H1 (cell line): ENCODE data around the gene AIF1. TPM values are rescaled to one million over a fixed set of nuclear protein-coding genes. Genes with fewer than 3 reads are reported as not detected.

Experiments used
- BACH1 ChIP-seq: IDR thresholded peaks from 2 replicates; pipeline ENCODE4 v1.6.1; 2012; ENCODE audit warnings: low read length, improper control_type of control experiment
- CREB1 ChIP-seq: IDR thresholded peaks from 2 replicates; pipeline ENCODE4 v1.6.1; 2012; ENCODE audit warnings: inconsistent platforms
- CTBP2 ChIP-seq: IDR thresholded peaks from 2 replicates; pipeline ENCODE4 v1.7.0; 2011; ENCODE audit warnings: borderline replicate concordance, mild to moderate bottlenecking, moderate library complexity, mixed read lengths, low read length; ENCODE audit not compliant: insufficient read depth, insufficient read length
- GTF2F1 ChIP-seq: IDR thresholded peaks from 2 replicates; pipeline ENCODE4 v1.6.1; 2012; ENCODE audit warnings: low read depth, low read length, improper control_type of control experiment, borderline replicate concordance
- SP4 ChIP-seq: IDR thresholded peaks from 2 replicates; pipeline ENCODE4 v1.6.1; 2012; ENCODE audit warnings: low read length, inconsistent platforms
- SRF ChIP-seq: IDR thresholded peaks from 2 replicates; pipeline ENCODE4 v1.6.1; 2011; ENCODE audit warnings: mild to moderate bottlenecking, low read depth, low read length, moderate library complexity
- TEAD4 ChIP-seq: IDR thresholded peaks from 2 replicates; pipeline ENCODE4 v1.6.1; 2012; ENCODE audit warnings: low read depth, low read length, inconsistent platforms, mixed read lengths
- YY1 ChIP-seq: IDR thresholded peaks from 2 replicates; pipeline ENCODE4 v1.6.1; 2011; ENCODE audit warnings: low read depth, mild to moderate bottlenecking, low read length
- polyA plus RNA-seq, 7 experiments: library from polyadenylated mRNA; depleted of rRNA in 3 of 7; stranded (reverse) in 5 of 7; unstranded in 2 of 7; fragments of >200 nt in 5 of 7; fragments of 200-250 nt in 2 of 7; gene quantifications; 1 replicate in 5 of 7; 2 replicates in 1 of 7; 4 replicates in 1 of 7; pipeline versions ENCODE4 v1.2.1 to v1.2.3, GENCODE V29; 2011 to 2013; ENCODE audit warnings: missing spikeins in 2 of 7, mixed read lengths in 2 of 7
- total RNA-seq: library from RNA; stranded (reverse); fragmentation: NEBNext Ultra II Directional; extraction: Animal tissue kit (Norgen Biotek cat#: 25700); gene quantifications from 2 replicates; pipeline ENCODE4 v1.2.1, GENCODE V29; 2021
- TF ChIP-seq, protein P1 (sequence below): fragments of 300-600 bp; sonication (generic); IDR thresholded peaks from 2 replicates; pipeline ENCODE4 v1.7.1; 2012; ENCODE audit warnings: low read length, moderate library complexity, mild to moderate bottlenecking, inconsistent platforms; ENCODE audit not compliant: insufficient replicate concordance

AIF1 gene
- total and polyA plus RNA-seq, 2 of the 8 experiments (the other 6 are each of a cell fraction or from before 2014, with no cell fraction given), result 6.3 to 9.8 TPM

GRCh38 chr6:31621991-31622390 is 7.0 kb downstream of the AIF1 start (continued):
- no peak for TF ChIP-seq CREB1
- no peak for TF ChIP-seq SRF
- no peak for TF ChIP-seq BACH1
- TF ChIP-seq SP4, result no peak
- no peak for TF ChIP-seq TEAD4
- no peak for TF ChIP-seq GTF2F1
- no peak for TF ChIP-seq YY1
- TF ChIP-seq CTBP2, result no peak
- TF ChIP-seq, protein P1, sequence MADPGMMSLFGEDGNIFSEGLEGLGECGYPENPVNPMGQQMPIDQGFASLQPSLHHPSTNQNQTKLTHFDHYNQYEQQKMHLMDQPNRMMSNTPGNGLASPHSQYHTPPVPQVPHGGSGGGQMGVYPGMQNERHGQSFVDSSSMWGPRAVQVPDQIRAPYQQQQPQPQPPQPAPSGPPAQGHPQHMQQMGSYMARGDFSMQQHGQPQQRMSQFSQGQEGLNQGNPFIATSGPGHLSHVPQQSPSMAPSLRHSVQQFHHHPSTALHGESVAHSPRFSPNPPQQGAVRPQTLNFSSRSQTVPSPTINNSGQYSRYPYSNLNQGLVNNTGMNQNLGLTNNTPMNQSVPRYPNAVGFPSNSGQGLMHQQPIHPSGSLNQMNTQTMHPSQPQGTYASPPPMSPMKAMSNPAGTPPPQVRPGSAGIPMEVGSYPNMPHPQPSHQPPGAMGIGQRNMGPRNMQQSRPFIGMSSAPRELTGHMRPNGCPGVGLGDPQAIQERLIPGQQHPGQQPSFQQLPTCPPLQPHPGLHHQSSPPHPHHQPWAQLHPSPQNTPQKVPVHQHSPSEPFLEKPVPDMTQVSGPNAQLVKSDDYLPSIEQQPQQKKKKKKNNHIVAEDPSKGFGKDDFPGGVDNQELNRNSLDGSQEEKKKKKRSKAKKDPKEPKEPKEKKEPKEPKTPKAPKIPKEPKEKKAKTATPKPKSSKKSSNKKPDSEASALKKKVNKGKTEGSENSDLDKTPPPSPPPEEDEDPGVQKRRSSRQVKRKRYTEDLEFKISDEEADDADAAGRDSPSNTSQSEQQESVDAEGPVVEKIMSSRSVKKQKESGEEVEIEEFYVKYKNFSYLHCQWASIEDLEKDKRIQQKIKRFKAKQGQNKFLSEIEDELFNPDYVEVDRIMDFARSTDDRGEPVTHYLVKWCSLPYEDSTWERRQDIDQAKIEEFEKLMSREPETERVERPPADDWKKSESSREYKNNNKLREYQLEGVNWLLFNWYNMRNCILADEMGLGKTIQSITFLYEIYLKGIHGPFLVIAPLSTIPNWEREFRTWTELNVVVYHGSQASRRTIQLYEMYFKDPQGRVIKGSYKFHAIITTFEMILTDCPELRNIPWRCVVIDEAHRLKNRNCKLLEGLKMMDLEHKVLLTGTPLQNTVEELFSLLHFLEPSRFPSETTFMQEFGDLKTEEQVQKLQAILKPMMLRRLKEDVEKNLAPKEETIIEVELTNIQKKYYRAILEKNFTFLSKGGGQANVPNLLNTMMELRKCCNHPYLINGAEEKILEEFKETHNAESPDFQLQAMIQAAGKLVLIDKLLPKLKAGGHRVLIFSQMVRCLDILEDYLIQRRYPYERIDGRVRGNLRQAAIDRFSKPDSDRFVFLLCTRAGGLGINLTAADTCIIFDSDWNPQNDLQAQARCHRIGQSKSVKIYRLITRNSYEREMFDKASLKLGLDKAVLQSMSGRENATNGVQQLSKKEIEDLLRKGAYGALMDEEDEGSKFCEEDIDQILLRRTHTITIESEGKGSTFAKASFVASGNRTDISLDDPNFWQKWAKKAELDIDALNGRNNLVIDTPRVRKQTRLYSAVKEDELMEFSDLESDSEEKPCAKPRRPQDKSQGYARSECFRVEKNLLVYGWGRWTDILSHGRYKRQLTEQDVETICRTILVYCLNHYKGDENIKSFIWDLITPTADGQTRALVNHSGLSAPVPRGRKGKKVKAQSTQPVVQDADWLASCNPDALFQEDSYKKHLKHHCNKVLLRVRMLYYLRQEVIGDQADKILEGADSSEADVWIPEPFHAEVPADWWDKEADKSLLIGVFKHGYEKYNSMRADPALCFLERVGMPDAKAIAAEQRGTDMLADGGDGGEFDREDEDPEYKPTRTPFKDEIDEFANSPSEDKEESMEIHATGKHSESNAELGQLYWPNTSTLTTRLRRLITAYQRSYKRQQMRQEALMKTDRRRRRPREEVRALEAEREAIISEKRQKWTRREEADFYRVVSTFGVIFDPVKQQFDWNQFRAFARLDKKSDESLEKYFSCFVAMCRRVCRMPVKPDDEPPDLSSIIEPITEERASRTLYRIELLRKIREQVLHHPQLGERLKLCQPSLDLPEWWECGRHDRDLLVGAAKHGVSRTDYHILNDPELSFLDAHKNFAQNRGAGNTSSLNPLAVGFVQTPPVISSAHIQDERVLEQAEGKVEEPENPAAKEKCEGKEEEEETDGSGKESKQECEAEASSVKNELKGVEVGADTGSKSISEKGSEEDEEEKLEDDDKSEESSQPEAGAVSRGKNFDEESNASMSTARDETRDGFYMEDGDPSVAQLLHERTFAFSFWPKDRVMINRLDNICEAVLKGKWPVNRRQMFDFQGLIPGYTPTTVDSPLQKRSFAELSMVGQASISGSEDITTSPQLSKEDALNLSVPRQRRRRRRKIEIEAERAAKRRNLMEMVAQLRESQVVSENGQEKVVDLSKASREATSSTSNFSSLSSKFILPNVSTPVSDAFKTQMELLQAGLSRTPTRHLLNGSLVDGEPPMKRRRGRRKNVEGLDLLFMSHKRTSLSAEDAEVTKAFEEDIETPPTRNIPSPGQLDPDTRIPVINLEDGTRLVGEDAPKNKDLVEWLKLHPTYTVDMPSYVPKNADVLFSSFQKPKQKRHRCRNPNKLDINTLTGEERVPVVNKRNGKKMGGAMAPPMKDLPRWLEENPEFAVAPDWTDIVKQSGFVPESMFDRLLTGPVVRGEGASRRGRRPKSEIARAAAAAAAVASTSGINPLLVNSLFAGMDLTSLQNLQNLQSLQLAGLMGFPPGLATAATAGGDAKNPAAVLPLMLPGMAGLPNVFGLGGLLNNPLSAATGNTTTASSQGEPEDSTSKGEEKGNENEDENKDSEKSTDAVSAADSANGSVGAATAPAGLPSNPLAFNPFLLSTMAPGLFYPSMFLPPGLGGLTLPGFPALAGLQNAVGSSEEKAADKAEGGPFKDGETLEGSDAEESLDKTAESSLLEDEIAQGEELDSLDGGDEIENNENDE, result no peak
- TF ChIP-seq, all 59 proteins: peak for 0
